Astrocyte of the cerebellum (primary cell): ENCODE data around the gene COX7A2.

Experiments
- DNase-seq: peaks from one replicate; pipeline ENCODE4 v3.0.0-alpha.2; 2011; ENCODE audit warnings: low read depth
- H3K4me3 ChIP-seq: 2 replicates; pipeline ENCODE4 v1.5.1; 2011; ENCODE audit warnings: mild to moderate bottlenecking, low read depth, low read length, moderate library complexity
- CTCF ChIP-seq: IDR thresholded peaks from 2 replicates; pipeline ENCODE4 v1.5.1; 2012; ENCODE audit warnings: low read length, low read depth, moderate library complexity, mild to moderate bottlenecking; ENCODE audit errors: missing control alignments
- in situ Hi-C: cut with HindIII; loops from 2 replicates; pipeline ENCODE4 v1.10.0; 2017; ENCODE audit warnings: low sequenced_read_pairs

COX7A2 gene

GRCh38 chr6:75243333-75244062, at the start of gene COX7A2:
Gene COX7A2 (minus strand): TSS chr6:75243801. CDS start chr6:75243734, 67 bp downstream.
- no peak for TF ChIP-seq CTCF
- peak; percentile 93 for DNase-seq
- in situ Hi-C loops = loop anchor here (5.0 kb wide), 1 partner anchor 94 kb away; no protein-coding TSS in a partner anchor
- H3K4me3 ChIP-seq = peak within 1 kb of the TSS; percentile 91

- H3K4me3 ChIP-seq = no peak overlapping the region
- no peak for DNase-seq
- TF ChIP-seq CTCF = no peak
- in situ Hi-C loops = no loop called here
Measured at GRCh38 chr6:75292555-75292954, 49.0 kb upstream of the COX7A2 start.

GRCh38 chr6:75291744-75292143, 48.1 kb upstream of the COX7A2 start:
- H3K4me3 ChIP-seq = no peak overlapping the region
- TF ChIP-seq CTCF = no peak
- in situ Hi-C loops = no loop called here
- DNase-seq = no peak

- TF ChIP-seq CTCF = no peak
- H3K4me3 ChIP-seq = no peak overlapping the region
- no peak for DNase-seq
- in situ Hi-C loops = no loop called here
Measured at GRCh38 chr6:75291331-75291730, 47.7 kb upstream of the COX7A2 start.

- no peak for TF ChIP-seq CTCF
- in situ Hi-C loops = no loop called here
- H3K4me3 ChIP-seq = no peak overlapping the region
- DNase-seq = no peak
Measured at GRCh38 chr6:75290136-75290945, 46.7 kb upstream of the COX7A2 start.

GRCh38 chr6:75288023-75288422, 44.4 kb upstream of the COX7A2 start:
- in situ Hi-C loops = no loop called here
- TF ChIP-seq CTCF = no peak
- H3K4me3 ChIP-seq = no peak overlapping the region
- DNase-seq = no peak
